Measurements from ENCODE around the gene RBM26.
"Not testable (repeated sequence)": the region's sequence is repeated elsewhere in the genome, so short reads cannot be mapped to it uniquely, and the experiment has no call there.

DNA sequence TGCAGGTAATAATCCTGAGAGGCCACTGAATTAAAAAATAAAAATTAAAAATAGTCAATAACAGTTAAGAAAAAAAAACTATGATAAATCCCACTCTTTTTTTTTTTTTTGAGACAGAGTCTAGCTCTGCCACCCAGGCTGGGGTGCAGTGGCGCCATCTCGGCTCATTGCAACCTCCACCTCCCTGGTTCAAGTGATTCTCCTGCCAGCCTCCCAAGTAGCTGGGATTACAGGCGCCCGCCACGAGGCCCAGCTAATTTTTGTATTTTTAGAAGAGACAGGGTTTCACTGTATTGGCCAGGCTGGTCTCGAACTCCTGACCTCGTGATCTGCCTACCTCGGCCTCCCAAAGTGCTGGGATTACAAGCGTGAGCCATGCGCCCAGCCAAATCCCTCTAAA lies 56.4 kb downstream of the RBM26 start:
- TF ChIP-seq, protein P1, sequence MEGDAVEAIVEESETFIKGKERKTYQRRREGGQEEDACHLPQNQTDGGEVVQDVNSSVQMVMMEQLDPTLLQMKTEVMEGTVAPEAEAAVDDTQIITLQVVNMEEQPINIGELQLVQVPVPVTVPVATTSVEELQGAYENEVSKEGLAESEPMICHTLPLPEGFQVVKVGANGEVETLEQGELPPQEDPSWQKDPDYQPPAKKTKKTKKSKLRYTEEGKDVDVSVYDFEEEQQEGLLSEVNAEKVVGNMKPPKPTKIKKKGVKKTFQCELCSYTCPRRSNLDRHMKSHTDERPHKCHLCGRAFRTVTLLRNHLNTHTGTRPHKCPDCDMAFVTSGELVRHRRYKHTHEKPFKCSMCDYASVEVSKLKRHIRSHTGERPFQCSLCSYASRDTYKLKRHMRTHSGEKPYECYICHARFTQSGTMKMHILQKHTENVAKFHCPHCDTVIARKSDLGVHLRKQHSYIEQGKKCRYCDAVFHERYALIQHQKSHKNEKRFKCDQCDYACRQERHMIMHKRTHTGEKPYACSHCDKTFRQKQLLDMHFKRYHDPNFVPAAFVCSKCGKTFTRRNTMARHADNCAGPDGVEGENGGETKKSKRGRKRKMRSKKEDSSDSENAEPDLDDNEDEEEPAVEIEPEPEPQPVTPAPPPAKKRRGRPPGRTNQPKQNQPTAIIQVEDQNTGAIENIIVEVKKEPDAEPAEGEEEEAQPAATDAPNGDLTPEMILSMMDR (conservative IDR thresholded peaks at IDR 0.05; ENCODE audit: low read depth, low read length): not testable (repeated sequence)
- not testable (repeated sequence) for TF ChIP-seq EZH2 (IDR thresholded peaks at IDR 0.05; ENCODE audit: borderline replicate concordance, low read depth, low read length, poor library complexity, severe bottlenecking)
